HuH-7.5 (cell line): ENCODE measurements around the gene ZNF587B.
"Not testable (repeated sequence)": the region's sequence is repeated elsewhere in the genome, so short reads cannot be mapped to it uniquely, and the experiment has no call there.

Source experiments
- DNase-seq: peaks from one replicate; pipeline ENCODE4 v3.0.0; 2011; ENCODE audit warnings: low spot score

The ZNF587B gene

GRCh38 chr19:57872450-57872849, 42.4 kb downstream of the ZNF587B start:
- no peak for DNase-seq

GRCh38 chr19:57873883-57874799, 44.0 kb downstream of the ZNF587B start:
- not testable (repeated sequence) for DNase-seq

GRCh38 chr19:57886046-57886445, 55.9 kb downstream of the ZNF587B start:
- DNase-seq = no peak

- DNase-seq = no peak
These were observed 57.3 kb downstream of the ZNF587B start for GRCh38 chr19:57887195-57887941.

- DNase-seq = no peak
These were observed 58.0 kb downstream of the ZNF587B start for GRCh38 chr19:57888107-57888559.

GRCh38 chr19:57888560-57889231, 58.6 kb downstream of the ZNF587B start, which contains the start of gene ZNF814:
Gene ZNF814 (minus strand): TSS chr19:57889037. CDS start chr19:57888802, 235 bp downstream.
- no peak for DNase-seq

- DNase-seq = not testable (repeated sequence)
These were observed 60.6 kb downstream of the ZNF587B start for GRCh38 chr19:57890706-57891105.
